ENCODE results near the gene EEF1AKMT3.

EEF1AKMT3 gene

DNA sequence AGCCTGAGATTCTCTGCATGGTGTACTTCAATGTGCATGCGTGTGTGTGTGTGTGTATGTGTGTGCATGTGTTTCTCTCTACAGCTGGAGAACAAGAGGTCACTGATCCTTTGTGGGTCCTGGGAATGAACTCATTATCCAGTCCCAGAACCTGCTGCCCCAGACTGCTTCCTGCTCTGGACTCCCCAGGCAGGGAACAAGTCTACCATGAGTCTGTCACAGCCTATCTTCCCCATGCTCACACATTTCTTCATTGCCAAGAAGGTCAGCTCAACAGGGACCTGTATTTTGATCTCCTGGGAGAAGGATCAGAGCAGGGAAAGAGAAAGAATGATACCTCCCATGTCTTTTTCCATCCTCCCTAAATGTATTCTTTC is 31.0 kb upstream of the EEF1AKMT3 start:
- Histone ChIP-seq H3K4me3 (ENCODE audit: low read depth, low read length) (no peak overlapping the region), H3K9ac (no peak overlapping the region), H3K9me3 (ENCODE audit: control insufficient read depth, low read length) (no peaks in the 10 kb centered on the region), H3K4me2 (ENCODE audit: low read length) (no peak overlapping the region), H3K79me2 (no peaks in the 10 kb centered on the region), H3K27me3 (ENCODE audit: control insufficient read depth, insufficient read depth, low read length) (no peaks in the 10 kb centered on the region), H3K36me3 (ENCODE audit: control insufficient read depth, insufficient read depth, low read length) (no peaks in the 10 kb centered on the region), H3K27ac (no peak overlapping the region), H3K4me1 (peaks cover 16% of the 10 kb centered on the region), H2AFZ (no peak overlapping the region)
- TF ChIP-seq, protein P1, sequence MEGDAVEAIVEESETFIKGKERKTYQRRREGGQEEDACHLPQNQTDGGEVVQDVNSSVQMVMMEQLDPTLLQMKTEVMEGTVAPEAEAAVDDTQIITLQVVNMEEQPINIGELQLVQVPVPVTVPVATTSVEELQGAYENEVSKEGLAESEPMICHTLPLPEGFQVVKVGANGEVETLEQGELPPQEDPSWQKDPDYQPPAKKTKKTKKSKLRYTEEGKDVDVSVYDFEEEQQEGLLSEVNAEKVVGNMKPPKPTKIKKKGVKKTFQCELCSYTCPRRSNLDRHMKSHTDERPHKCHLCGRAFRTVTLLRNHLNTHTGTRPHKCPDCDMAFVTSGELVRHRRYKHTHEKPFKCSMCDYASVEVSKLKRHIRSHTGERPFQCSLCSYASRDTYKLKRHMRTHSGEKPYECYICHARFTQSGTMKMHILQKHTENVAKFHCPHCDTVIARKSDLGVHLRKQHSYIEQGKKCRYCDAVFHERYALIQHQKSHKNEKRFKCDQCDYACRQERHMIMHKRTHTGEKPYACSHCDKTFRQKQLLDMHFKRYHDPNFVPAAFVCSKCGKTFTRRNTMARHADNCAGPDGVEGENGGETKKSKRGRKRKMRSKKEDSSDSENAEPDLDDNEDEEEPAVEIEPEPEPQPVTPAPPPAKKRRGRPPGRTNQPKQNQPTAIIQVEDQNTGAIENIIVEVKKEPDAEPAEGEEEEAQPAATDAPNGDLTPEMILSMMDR (IDR thresholded peaks at IDR 0.05), result no peak

DNA sequence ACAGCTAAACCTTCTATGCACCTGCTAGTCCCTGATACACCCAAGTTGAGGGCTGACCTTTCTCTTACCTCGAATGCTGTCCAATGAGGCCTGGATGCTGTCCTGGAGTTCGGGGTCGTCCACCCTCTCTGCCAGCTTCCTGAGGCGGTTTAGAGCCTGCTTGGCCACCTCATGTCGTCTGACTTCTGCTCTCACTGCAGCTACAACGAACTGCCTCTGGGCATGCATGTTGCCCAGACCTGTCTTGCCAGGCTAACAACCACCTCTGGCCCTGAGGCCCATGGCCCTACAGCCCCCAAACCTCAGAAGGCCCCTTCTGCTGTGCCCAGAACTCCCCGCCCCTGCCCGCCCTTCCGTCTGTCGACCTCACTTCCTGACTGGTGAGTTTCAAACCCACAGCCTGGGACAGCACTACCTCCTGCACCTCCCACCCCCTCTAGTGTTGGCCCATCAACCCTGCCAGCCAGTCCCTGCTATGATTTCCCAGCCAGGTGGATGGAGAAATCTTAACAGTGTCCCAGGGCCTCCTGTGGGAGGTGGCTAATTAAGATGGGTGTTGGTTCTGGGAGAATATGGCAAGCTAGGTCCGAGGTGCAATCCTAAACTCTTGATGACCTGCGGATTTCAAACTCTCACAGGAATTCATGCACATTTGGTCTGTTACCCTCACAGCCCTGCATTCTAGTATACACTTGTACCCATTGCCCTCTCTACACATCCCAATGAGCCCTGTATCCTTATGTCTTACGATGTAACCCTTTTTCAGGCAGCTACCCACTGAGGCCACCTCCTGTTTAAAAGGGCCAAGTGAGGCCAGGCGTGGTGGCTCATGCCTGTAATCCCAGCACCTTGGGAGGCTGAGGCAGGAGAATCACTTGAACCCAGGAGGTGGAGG is 30.3 kb upstream of the EEF1AKMT3 start:
- Histone ChIP-seq H3K4me2 (ENCODE audit: low read length) (no peak overlapping the region), H3K79me2 (no peaks in the 10 kb centered on the region), H3K9ac (no peak overlapping the region), H3K9me3 (ENCODE audit: control insufficient read depth, low read length) (no peaks in the 10 kb centered on the region), H3K36me3 (ENCODE audit: control insufficient read depth, insufficient read depth, low read length) (no peaks in the 10 kb centered on the region), H3K27me3 (ENCODE audit: control insufficient read depth, insufficient read depth, low read length) (no peaks in the 10 kb centered on the region), H3K4me1 (peaks cover 13% of the 10 kb centered on the region), H3K4me3 (ENCODE audit: low read depth, low read length) (no peak overlapping the region), H2AFZ (no peak overlapping the region), H3K27ac (peak overlapping the region; percentile 17)
- TF ChIP-seq, protein P1 (IDR thresholded peaks at IDR 0.05), result no peak

DNA sequence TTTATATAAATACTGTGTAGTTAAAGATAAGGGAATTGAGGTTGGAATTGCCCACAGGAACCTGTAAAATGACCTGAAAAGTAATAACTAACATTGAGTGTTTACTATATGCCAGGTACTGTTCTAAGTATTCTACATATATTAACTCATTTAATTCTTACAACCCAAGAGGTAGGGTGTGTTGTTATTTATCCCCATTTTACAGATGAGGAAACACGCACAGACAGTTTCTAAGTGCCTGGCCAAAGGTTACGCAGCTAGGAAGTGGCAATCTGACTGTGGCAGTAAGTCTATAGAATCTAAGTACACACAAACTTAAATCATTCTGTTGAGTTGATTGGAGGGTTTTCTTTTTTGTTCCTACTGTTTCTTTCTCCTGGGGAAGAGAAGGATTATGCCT is 28.6 kb upstream of the EEF1AKMT3 start:
- Histone ChIP-seq H3K27ac (no peak overlapping the region), H3K4me3 (ENCODE audit: low read depth, low read length) (no peak overlapping the region)

DNA sequence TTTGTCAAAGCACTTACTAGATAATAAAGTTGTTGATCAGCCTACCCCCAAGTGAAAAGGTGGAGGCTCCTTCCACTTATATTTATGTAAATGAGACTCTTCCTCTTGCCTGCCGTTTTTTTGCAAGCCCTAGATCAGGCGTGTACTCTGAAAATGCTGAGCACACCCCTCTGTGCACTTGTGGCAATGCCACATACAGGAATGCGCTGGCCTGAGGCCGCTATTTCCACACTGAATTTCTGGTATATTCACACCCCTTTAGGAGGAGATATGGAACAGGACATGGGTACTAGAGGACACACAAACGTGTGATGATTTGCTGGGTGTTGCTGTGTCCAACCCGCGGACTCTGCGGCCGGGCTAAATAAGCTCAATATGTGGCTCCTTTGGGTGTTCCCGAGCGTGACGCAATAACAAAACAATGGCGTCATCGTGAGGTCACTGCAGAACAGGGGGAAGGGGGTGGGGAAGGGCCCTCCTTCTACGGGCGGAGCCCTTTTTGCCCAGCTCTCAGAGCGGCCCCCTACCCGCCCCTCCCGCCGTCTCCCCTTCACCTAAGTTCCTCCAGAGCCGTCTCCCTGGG is 28.1 kb upstream of the EEF1AKMT3 start:
- H3K9me3 ChIP-seq (ENCODE audit: control insufficient read depth, low read length), result no peaks in the 10 kb centered on the region
- no peak overlapping the region for H3K9ac ChIP-seq
- H3K4me3 ChIP-seq (ENCODE audit: low read depth, low read length), result peak overlapping the region; percentile 97
- H3K36me3 ChIP-seq (ENCODE audit: control insufficient read depth, insufficient read depth, low read length), result no peaks in the 10 kb centered on the region
- H3K4me2 ChIP-seq (ENCODE audit: low read length), result peak overlapping the region; percentile 53
- H3K27ac ChIP-seq, result peak overlapping the region; percentile 96
- no peaks in the 10 kb centered on the region for H3K79me2 ChIP-seq
- TF ChIP-seq, protein P1 (IDR thresholded peaks at IDR 0.05), result no peak
- peak overlapping the region; percentile 86 for H2AFZ ChIP-seq
- H3K4me1 ChIP-seq, result peaks cover 9% of the 10 kb centered on the region
- no peaks in the 10 kb centered on the region for H3K27me3 ChIP-seq (ENCODE audit: control insufficient read depth, insufficient read depth, low read length)

More for the DNA sequence above, 28.6 kb upstream of the EEF1AKMT3 start:
- H3K9me3 ChIP-seq (ENCODE audit: control insufficient read depth, low read length), result no peaks in the 10 kb centered on the region
- TF ChIP-seq, protein P1 (IDR thresholded peaks at IDR 0.05), result no peak
- peak overlapping the region; percentile 86 for H2AFZ ChIP-seq
- no peaks in the 10 kb centered on the region for H3K36me3 ChIP-seq (ENCODE audit: control insufficient read depth, insufficient read depth, low read length)
- H3K9ac ChIP-seq, result no peak overlapping the region
- no peaks in the 10 kb centered on the region for H3K27me3 ChIP-seq (ENCODE audit: control insufficient read depth, insufficient read depth, low read length)
- no peak overlapping the region for H3K4me2 ChIP-seq (ENCODE audit: low read length)
- no peaks in the 10 kb centered on the region for H3K79me2 ChIP-seq
- peaks cover 9% of the 10 kb centered on the region for H3K4me1 ChIP-seq

Data from parathyroid adenoma (tissue), 2 donors.